Ovary (tissue), 9 donors: ENCODE data around the gene RNF180. TPM values are rescaled to one million over a fixed set of nuclear protein-coding genes. Genes with fewer than 3 reads are reported as not detected.
A peak's percentile ranks its signal among the peaks of the same experiment; 100 is the strongest.

Experiments used
- DNase-seq, 5 donors: peaks; one replicate each; pipeline ENCODE4 v3.0.0-alpha.2; 2019 to 2020
- H3K27ac ChIP-seq, 2 donors: fragments of 200-600 bp; one replicate each; pipeline versions ENCODE4 v1.5.1 to v1.8.0; 2019 to 2022
- H3K27me3 ChIP-seq: fragments of 200-600 bp; one replicate; pipeline ENCODE4 v1.8.0; 2022
- H3K36me3 ChIP-seq: fragments of 200-600 bp; sonication (generic); one replicate; pipeline ENCODE4 v1.5.1; 2019
- H3K4me1 ChIP-seq: one replicate; pipeline ENCODE4 v1.8.1; 2013; ENCODE audit warnings: mild to moderate bottlenecking, moderate library complexity; ENCODE audit not compliant: insufficient read depth
- H3K4me3 ChIP-seq: fragments of 200-600 bp; sonication (generic); one replicate; pipeline ENCODE4 v1.5.1; 2017
- H3K9me3 ChIP-seq, 2 donors: fragments of 200-600 bp in 1 of 2; sonication (generic) in 1 of 2; one replicate each; pipeline versions ENCODE4 v1.5.1 to v1.8.1; 2013 to 2019; ENCODE audit warnings: mild to moderate bottlenecking in 1 of 2, moderate library complexity in 1 of 2
- EP300 ChIP-seq: sonication (generic); formaldehyde crosslinking; IDR thresholded peaks from one replicate; pipeline ENCODE4 v1.6.1; 2017; ENCODE audit warnings: antibody characterized with exemption
- POLR2A ChIP-seq: fragments of 450-650 bp; IDR thresholded peaks from one replicate; pipeline ENCODE4 v1.6.1; 2017; ENCODE audit warnings: antibody characterized with exemption, mild to moderate bottlenecking, moderate library complexity
- WGBS, 3 donors: extraction: QIAGEN DNeasy Blood & Tissue Kit in 1 of 3; methylation state at CpG; one replicate each; pipeline versions ENCODE4 v1.1.5 to v1.1.7; 2013 to 2017; 5-methylcytosine and 5-hydroxymethylcytosine counted together
- intact Hi-C, 4 donors: fragments of 100-400 bp; cut with DNase I; formaldehyde crosslinking; loops; one replicate each; pipeline versions ENCODE4 v1.11.0 to v1.15.1; 2022 to 2023
- polyA plus RNA-seq, 2 donors: library from polyadenylated mRNA; stranded (reverse); fragments of 200-250 nt in 1 of 2; fragments of 350-450 nt in 1 of 2; fragmentation: Illumina TruSeq in 1 of 2; extraction: RNeasy Lipid Tissue Mini Kit (QIAGEN cat#74804) in 1 of 2; gene quantifications; one replicate each; pipeline ENCODE4 v1.2.3, GENCODE V29; 2013 to 2014
- total RNA-seq, 7 donors: library from RNA; depleted of rRNA in 2 of 7; stranded (reverse); fragments of >200 nt in 2 of 7; fragmentation: NEBNext Ultra II Directional in 3 of 7; extraction: Animal tissue kit (Norgen Biotek cat#: 25700) in 3 of 7; gene quantifications; one replicate each; pipeline versions ENCODE4 v1.1.0 to v1.2.4, GENCODE V29; 2016 to 2023
- TF ChIP-seq, protein P1 (sequence below), 3 donors: fragments of 450-650 bp in 2 of 3; fragments of 200-600 bp in 1 of 3; IDR thresholded peaks; one replicate each; pipeline versions ENCODE4 v1.5.1 to v1.8.0; 2016 to 2022; ENCODE audit warnings: antibody characterized with exemption in 3 of 3, mild to moderate bottlenecking in 1 of 3
- donor health status: DM: no; HTN: no; CAD: no; lungs with moderate emphysema.
- donor health status: DM: no; HTN: no; CAD: no.
- donor health status: Bipolar disorder and iron deficiency.
- donor health status: DM: yes; HTN: yes; CAD: no.
- donor health status: DM: no; HTN: no; CAD: no.
- donor health status: DM: yes; HTN: yes; CAD: no.

The RNF180 gene
- total and polyA plus RNA-seq, 9 donors: 5.2 to 26.9 (median 21.7) TPM

DNA sequence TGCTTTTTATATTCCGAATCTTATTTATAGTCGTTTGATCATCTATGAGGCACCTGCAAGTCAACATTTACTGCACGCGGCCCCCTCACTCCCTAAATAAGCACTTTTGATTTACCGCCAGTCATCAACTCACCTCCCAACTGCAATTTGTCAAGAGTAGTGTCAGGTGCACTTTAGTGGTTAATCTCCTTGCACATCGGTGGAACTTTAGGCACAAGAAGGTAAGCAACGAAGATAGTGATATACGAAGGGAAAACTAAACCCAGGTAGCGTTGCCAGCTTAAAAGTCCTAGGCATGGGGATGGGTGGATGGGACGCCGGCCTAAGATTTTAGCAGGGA, 513 bp upstream of the RNF180 start:
- H3K36me3 ChIP-seq: no peaks in the 10 kb centered on the region
- 22 to 27% (median 26%) methylated on average over 11 of the region's 11 CpGs for WGBS, 3 donors
- peak overlapping the region; percentile 75 for H3K4me3 ChIP-seq
- TF ChIP-seq, protein P1, sequence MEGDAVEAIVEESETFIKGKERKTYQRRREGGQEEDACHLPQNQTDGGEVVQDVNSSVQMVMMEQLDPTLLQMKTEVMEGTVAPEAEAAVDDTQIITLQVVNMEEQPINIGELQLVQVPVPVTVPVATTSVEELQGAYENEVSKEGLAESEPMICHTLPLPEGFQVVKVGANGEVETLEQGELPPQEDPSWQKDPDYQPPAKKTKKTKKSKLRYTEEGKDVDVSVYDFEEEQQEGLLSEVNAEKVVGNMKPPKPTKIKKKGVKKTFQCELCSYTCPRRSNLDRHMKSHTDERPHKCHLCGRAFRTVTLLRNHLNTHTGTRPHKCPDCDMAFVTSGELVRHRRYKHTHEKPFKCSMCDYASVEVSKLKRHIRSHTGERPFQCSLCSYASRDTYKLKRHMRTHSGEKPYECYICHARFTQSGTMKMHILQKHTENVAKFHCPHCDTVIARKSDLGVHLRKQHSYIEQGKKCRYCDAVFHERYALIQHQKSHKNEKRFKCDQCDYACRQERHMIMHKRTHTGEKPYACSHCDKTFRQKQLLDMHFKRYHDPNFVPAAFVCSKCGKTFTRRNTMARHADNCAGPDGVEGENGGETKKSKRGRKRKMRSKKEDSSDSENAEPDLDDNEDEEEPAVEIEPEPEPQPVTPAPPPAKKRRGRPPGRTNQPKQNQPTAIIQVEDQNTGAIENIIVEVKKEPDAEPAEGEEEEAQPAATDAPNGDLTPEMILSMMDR (IDR thresholded peaks at IDR 0.05): no peak
- TF ChIP-seq EP300 (no peak), POLR2A (no peak)
- intact Hi-C loops: no loop called here
- H3K27ac ChIP-seq: peak overlapping the region; percentile 71 to 86
- DNase-seq: no peak
- no peaks in the 10 kb centered on the region for H3K27me3 ChIP-seq
- no peaks in the 10 kb centered on the region for H3K4me1 ChIP-seq
- H3K9me3 ChIP-seq: no peaks in the 10 kb centered on the region

DNA sequence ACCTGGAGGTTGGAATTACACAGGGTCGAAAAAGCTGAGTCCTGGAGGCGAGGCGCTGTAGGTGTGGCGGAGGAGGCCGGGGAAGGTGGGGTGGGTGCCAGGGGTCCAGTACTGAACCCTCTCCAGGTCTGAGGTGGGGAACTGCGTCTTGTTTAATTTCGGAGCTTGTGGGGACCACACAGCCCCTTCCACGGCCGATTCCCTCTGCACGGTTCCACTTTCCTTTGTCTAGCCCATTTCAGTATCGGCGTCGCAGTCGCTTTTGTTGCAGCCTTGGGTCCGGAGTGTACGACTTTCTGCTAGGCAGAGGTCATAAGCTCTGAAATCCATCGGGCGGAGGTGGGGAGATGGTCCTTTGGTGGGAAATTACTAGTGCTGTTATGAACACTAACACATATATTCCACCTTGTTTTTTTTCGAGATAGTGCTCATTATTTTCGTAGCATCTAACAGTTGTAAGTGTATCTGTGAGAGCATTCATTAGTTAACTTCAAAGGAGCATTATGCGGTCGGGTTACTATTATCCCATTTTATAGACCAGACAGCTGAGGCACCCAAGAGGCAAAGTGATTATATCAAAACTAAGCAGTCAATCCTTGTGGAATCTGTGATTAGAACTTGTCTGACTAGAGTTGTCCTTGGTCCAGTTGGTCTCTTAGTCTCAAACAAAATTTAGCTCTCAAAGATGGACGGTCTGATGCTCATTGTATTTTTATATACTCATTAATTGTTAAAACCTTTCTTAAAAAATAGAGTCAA, 737 bp downstream of the RNF180 start:
- 9 to 11% (median 9%) methylated on average over 21 to 23 of the region's 23 CpGs for WGBS, 3 donors
- Histone ChIP-seq H3K9me3 (no peaks in the 10 kb centered on the region), H3K27me3 (no peaks in the 10 kb centered on the region), H3K36me3 (no peaks in the 10 kb centered on the region), H3K27ac (peak overlapping the region; percentile 71 to 86), H3K4me3 (peak overlapping the region; percentile 75), H3K4me1 (no peaks in the 10 kb centered on the region)
- peak in 2 of 5 donors; percentile 43 to 49 for DNase-seq
- intact Hi-C loops: no loop called here
- TF ChIP-seq EP300 (no peak), POLR2A (no peak)
- TF ChIP-seq, protein P1 (IDR thresholded peaks at IDR 0.05): no peak

DNA sequence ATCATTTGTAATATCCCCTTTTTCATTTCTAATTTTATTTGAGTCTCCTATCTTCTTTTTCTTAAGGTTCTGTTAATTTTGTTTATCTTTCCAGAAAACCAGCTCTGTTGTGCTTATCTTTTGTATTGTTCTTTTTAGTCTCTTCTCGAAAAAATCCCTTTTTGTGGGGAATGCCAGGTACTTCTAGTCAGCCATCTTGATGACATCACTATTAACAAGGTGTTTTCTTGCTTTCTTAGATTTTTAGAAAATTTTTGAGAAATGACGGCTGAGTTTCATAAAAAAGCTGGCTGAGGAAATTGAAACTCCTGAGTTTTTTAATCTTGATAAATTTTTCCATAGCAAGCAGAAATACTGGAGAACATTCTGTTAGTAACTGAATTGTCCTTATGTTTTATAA, 10.7 kb downstream of the RNF180 start:
- no peak for DNase-seq
- TF ChIP-seq, protein P1 (IDR thresholded peaks at IDR 0.05): no peak
- TF ChIP-seq EP300: no peak
- no peak for TF ChIP-seq POLR2A
- Histone ChIP-seq H3K27ac (no peak overlapping the region), H3K27me3 (no peaks in the 10 kb centered on the region), H3K4me3 (no peak overlapping the region), H3K4me1 (no peaks in the 10 kb centered on the region), H3K36me3 (no peaks in the 10 kb centered on the region), H3K9me3 (no peaks in the 10 kb centered on the region)
- 81 to 88% (median 84%) methylated on average over 2 of the region's 2 CpGs for WGBS, 3 donors
- intact Hi-C loops: no loop called here

DNA sequence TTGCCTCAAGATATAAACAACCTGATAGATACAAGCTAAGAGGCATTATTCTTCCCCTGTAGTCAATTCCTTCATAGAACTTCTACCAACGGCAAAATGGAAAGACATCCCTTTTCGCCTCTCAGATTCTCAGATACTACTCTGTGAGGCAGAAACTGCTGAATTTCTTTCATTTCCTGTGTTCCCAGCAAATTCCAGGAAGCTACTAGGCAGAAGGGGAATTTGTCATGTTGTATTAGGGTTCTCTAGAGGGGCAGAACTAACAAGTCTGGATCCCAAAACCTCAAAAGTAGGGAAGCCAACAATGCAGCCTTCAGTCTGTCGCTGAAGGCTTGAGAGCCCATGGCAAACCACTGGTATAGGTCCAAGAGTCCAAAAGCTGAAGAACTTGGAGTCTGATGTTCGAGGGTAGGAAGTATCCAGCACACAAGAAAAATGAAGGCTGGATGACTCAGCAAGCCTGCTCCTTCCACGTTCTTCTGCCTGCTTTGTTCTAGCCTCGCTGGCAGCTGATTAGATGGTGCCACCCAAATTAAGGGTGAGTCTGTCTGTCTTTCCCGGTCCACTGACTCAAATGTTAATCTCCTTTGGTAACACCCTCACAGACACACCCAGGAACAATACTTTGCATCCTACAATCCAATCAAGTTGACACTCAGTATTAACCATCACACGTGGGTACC, 15.2 kb downstream of the RNF180 start:
- 74 to 82% (median 76%) methylated on average over 8 of the region's 8 CpGs for WGBS, 3 donors
- no peaks in the 10 kb centered on the region for H3K9me3 ChIP-seq

More for the DNA sequence above, 15.2 kb downstream of the RNF180 start:
- Histone ChIP-seq H3K27me3 (no peaks in the 10 kb centered on the region), H3K36me3 (no peaks in the 10 kb centered on the region), H3K4me3 (no peak overlapping the region), H3K4me1 (peaks cover 1% of the 10 kb centered on the region), H3K27ac (no peak overlapping the region)
- no peak for DNase-seq
- intact Hi-C loops: no loop called here
- no peak for TF ChIP-seq POLR2A
- TF ChIP-seq EP300: no peak
- TF ChIP-seq, protein P1 (IDR thresholded peaks at IDR 0.05): no peak
